CD4-positive, alpha-beta T cell treated with Interferon alpha-2 for 1 hour (primary cell): ENCODE data around the gene ZNF559.

Experiments
- DNase-seq, 2 donors: peaks; one replicate each; pipeline ENCODE4 v3.0.0-alpha.2; 2020 to 2022

Gene ZNF559

DNA sequence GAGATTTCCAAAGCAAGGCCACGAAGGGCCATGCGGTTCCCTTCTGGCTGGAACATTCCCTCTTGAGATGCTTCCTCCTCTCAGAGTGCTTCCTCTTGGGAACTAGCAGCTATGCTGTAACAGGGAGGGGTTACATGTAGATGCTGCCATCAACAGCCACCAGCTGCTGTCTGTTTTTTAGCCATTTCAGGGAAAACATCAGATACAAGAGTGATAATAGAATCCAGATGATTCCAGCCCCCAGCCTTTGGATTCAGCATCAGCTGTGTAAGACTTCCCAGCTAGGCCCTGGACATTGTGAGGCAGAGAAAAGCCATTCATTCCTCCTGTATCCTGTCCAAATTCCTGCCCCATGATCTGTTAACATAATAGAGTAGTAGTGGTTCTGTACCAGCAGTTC, 30.7 kb downstream of the ZNF559 start:
- no peak for DNase-seq

DNA sequence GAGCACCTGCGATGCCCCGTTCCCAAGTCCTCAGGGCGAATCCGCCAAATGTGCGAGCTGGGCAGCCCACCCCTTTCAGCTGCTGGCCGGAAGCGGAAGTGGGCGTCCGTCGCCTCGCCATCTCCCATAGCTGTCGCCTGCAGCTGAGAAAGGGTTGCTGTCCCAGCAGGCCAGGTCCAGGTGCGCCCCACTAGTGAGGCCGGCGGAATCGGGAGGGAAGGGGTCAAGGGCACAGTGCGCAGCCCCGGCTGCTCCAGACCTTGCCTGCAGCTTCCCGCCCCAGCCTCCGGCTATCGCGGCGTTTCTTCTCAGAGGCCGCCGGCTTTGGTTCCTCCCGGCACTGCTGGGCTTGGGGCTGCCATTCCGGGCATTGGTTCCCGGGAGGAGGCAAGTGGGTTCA, 38.9 kb downstream of the ZNF559 start, which contains the start of gene ZNF177:
ZNF177 (plus strand) TSS at position 109 of the 400 bp plus-strand sequence. CDS start 15,299 bp downstream, outside the sequence.
- no peak for DNase-seq

DNA sequence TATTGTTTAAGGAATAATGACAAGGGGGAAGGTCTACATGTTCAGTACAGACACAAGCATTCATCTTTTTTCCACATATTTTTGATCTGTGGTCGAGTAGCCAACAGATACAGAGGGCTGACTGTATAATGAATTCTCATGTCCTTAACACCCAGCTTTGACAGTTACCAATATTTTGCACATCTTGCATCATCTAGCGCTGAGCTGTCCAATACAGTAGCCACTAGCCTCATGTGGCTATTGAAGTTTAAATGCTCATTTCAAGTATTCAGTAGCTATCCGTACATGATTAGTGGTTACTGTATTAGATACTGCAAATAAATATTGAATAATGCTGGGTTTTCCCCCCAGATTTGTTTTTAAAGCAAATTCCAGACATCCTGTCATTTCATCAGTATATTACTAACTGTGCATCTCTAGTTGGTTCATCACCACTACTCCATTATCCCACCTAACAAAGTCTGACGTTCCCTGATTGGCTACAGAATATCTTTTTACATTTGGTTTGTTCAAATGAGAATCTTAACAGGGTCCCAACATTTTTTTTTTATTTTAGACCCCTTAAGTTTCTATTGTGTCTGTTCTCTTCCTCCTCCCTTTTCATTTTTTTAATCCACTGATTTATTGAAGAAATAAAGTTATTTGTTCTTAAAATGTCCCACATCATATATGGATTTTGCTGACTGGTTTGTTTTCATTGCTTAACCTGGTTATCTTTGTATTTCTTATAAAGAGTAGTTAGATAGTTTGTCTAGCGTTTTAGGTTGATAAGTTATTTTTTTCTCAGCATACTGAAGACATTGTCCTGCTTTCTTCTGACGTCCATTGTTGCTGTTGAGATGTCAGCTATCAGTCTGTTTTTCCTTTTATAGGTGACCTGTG, 47.0 kb downstream of the ZNF559 start:
- DNase-seq: no peak

DNA sequence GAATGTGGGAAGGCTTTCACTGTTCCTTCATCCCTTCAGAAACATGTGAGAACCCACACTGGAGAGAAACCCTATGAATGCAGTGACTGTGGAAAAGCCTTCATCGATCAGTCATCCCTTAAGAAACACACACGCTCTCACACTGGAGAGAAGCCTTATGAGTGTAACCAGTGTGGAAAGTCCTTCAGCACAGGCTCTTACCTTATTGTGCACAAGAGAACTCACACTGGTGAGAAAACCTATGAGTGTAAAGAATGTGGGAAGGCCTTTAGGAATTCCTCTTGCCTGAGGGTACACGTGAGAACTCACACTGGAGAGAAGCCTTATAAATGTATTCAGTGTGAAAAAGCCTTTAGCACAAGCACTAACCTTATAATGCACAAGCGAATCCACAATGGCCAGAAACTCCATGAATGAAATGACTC, 57.4 kb downstream of the ZNF559 start:
- no peak for DNase-seq
